T-helper 1 cell treated with Interleukin-12 subunit alpha and Interleukin-12 subunit beta and Interleukin-4 antibody, amounts not matched to agents 30 ng/mL and 1 ng/mL, for 36 hours (primary cell): ENCODE measurements around the gene SIN3B. TPM values are rescaled to one million over a fixed set of nuclear protein-coding genes. Genes with fewer than 3 reads are reported as not detected.

ENCODE experiments used
- total RNA-seq: library from RNA; stranded (reverse); gene quantifications from 2 replicates; pipeline ENCODE4 v1.2.3, GENCODE V29; 2022

Gene SIN3B
- total RNA-seq, 1 donor from 2014 or later, result 41.0 TPM

Other genes with a start within 250 kb of the SIN3B start
- gene MED26, start 201.2 kb upstream of the SIN3B start, total RNA-seq, result 18.0 and 18.3 TPM in 2 replicates
- gene SMIM7, start 169.3 kb upstream of the SIN3B start, total RNA-seq, result 59.1 and 71.3 TPM in 2 replicates
- 0.20 and 0.59 TPM in 2 replicates for gene TMEM38A, start 168.3 kb upstream of the SIN3B start, total RNA-seq
- gene NWD1, start 109.6 kb upstream of the SIN3B start, total RNA-seq, result not detected in 2 replicates
- 0.12 and 0.17 TPM in 2 replicates for gene F2RL3, start 59.6 kb downstream of the SIN3B start, total RNA-seq
- gene CPAMD8, start 197.4 kb downstream of the SIN3B start, total RNA-seq, result 0.22 and 0.44 TPM in 2 replicates
- gene HAUS8, start 246.1 kb downstream of the SIN3B start, total RNA-seq, result 22.8 and 28.6 TPM in 2 replicates
- gene MYO9B, start 246.4 kb downstream of the SIN3B start, total RNA-seq, result 220 and 224 TPM in 2 replicates